DOHH2 (cell line): ENCODE results near the gene THBS3.

Experiments
- H3F3A ChIP-seq: fragments of 200-600 bp; sonication (generic), shearing (Covaris generic); 2 replicates; pipeline ENCODE4 v1.6.0; 2016; ENCODE audit warnings: antibody characterized with exemption, mild to moderate bottlenecking; ENCODE audit not compliant: control insufficient read depth, insufficient read depth
- H3K27ac ChIP-seq: fragments of 200-600 bp; sonication (generic); 2 replicates; pipeline ENCODE4 v1.5.1; 2014; ENCODE audit warnings: low read depth, mild to moderate bottlenecking, low read length, moderate library complexity
- H3K27me3 ChIP-seq: fragments of 200-600 bp; sonication (generic); 2 replicates; pipeline ENCODE4 v1.6.1; 2014; ENCODE audit warnings: mild to moderate bottlenecking, low read length, mixed read lengths; ENCODE audit not compliant: control insufficient read depth
- H3K36me3 ChIP-seq: fragments of 200-600 bp; sonication (generic); 2 replicates; pipeline ENCODE4 v1.6.1; 2014; ENCODE audit warnings: mild to moderate bottlenecking, low read length, moderate library complexity, mixed read lengths; ENCODE audit not compliant: control insufficient read depth
- H3K4me1 ChIP-seq: fragments of 200-600 bp; sonication (generic); 2 replicates; pipeline ENCODE4 v1.6.1; 2014; ENCODE audit warnings: mild to moderate bottlenecking, low read length, mixed read lengths; ENCODE audit not compliant: control insufficient read depth
- H3K4me2 ChIP-seq: fragments of 200-600 bp; sonication (generic); 2 replicates; pipeline ENCODE4 v1.6.0; 2014; ENCODE audit warnings: mild to moderate bottlenecking, low read length, moderate library complexity
- H3K4me3 ChIP-seq: fragments of 200-600 bp; sonication (generic); 2 replicates; pipeline ENCODE4 v1.5.1; 2014; ENCODE audit warnings: mild to moderate bottlenecking, low read length, mixed read lengths
- H3K79me2 ChIP-seq: fragments of 200-600 bp; sonication (generic); 2 replicates; pipeline ENCODE4 v1.6.1; 2014; ENCODE audit warnings: mild to moderate bottlenecking, low read length, mixed read lengths; ENCODE audit not compliant: control insufficient read depth
- H3K9me2 ChIP-seq: fragments of 200-600 bp; sonication (generic); replicated peaks from 2 replicates; pipeline ENCODE4 v1.6.1; 2014; ENCODE audit warnings: mild to moderate bottlenecking, low read length, mixed read lengths; ENCODE audit not compliant: control insufficient read depth
- H3K9me3 ChIP-seq: fragments of 200-600 bp; sonication (generic); 2 replicates; pipeline ENCODE4 v1.6.1; 2014; ENCODE audit warnings: antibody characterized with exemption, low read length, mixed read lengths; ENCODE audit not compliant: control insufficient read depth, insufficient read depth
- H4K20me1 ChIP-seq: fragments of 200-600 bp; sonication (generic); 2 replicates; pipeline ENCODE4 v1.6.0; 2014; ENCODE audit warnings: low read depth, mild to moderate bottlenecking, antibody characterized with exemption, low read length, moderate library complexity; ENCODE audit not compliant: control insufficient read depth, insufficient read depth
- EZH2phosphoT487 ChIP-seq: fragments of 200-600 bp; sonication (generic); IDR thresholded peaks from 2 replicates; pipeline ENCODE4 v1.6.1; 2017; ENCODE audit warnings: borderline replicate concordance, mild to moderate bottlenecking, antibody characterized with exemption, low read length, moderate library complexity, mixed read lengths
- TF ChIP-seq, protein P1 (sequence below): fragments of 200-600 bp; sonication (generic); IDR thresholded peaks from one replicate; pipeline ENCODE4 v1.5.1; 2014; ENCODE audit warnings: antibody characterized with exemption, mild to moderate bottlenecking, low read depth, low read length; ENCODE audit not compliant: poor library complexity, severe bottlenecking

Gene THBS3

DNA sequence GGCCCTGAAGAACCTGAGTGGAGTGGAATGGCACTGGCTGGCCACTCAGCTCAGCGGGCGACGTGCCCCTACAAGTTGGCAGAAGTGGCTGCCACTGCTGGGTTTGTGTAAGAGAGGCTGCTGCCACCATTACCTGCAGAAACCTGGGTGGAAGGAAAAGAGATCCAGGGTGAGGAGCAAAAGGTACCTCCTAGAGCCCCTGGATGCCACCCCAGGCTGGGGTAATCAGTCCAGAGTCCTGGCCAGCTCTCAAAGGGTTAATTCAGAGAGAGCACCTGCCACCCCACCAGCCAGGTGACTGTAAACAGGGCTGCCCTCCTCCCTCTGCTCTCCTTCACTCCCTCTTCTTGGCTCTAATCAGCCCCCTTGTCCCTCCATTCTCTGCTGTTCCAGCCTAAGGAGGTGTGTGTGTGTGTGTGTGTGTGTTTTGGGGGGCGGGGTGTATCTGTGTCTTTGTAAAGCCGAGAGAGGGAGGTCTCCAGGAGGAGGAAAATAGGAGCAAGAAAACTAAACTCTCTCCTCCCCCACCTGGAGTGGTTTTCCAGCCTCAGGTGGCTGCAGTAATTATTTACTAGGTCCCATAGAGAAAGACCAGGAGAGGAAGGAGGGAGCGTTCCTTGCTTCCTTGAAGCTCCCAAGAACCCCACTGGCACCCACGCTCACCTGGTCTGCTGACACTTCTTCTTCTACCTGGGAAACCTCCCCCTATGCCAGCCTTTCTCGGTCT lies 21.5 kb downstream of the THBS3 start:
- no peak overlapping the region for H3K27ac ChIP-seq
- no peak overlapping the region for H3K4me3 ChIP-seq
- H3K4me2 ChIP-seq: peak overlapping the region; percentile 60; the same call in 1 of the 2 replicates
- H3F3A ChIP-seq: no peaks in the 10 kb centered on the region
- no peak for TF ChIP-seq EZH2phosphoT487
- TF ChIP-seq, protein P1, sequence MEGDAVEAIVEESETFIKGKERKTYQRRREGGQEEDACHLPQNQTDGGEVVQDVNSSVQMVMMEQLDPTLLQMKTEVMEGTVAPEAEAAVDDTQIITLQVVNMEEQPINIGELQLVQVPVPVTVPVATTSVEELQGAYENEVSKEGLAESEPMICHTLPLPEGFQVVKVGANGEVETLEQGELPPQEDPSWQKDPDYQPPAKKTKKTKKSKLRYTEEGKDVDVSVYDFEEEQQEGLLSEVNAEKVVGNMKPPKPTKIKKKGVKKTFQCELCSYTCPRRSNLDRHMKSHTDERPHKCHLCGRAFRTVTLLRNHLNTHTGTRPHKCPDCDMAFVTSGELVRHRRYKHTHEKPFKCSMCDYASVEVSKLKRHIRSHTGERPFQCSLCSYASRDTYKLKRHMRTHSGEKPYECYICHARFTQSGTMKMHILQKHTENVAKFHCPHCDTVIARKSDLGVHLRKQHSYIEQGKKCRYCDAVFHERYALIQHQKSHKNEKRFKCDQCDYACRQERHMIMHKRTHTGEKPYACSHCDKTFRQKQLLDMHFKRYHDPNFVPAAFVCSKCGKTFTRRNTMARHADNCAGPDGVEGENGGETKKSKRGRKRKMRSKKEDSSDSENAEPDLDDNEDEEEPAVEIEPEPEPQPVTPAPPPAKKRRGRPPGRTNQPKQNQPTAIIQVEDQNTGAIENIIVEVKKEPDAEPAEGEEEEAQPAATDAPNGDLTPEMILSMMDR: no peak
- H4K20me1 ChIP-seq: no peaks in the 10 kb centered on the region
- H3K79me2 ChIP-seq: no peaks in the 10 kb centered on the region
- H3K4me1 ChIP-seq: peaks cover 24% of the 10 kb centered on the region
- no peaks in the 10 kb centered on the region for H3K27me3 ChIP-seq
- H3K9me3 ChIP-seq: no peaks in the 10 kb centered on the region
- H3K9me2 ChIP-seq: no peaks in the 10 kb centered on the region
- H3K36me3 ChIP-seq: no peaks in the 10 kb centered on the region

DNA sequence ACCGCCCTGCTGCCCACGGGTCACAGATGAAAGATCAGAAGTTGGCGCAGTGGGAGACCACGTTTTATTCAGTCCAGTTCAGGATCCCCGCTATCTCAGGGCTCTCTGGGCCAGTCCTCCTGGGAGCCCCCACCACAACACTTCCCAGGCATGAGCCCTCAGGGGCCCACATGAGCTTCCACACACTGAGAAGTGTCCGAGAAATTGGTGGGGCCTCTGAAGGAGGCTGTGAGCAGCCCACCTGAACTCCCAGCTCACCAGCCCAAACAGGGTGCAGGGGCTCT lies 22.0 kb downstream of the THBS3 start:
- Histone ChIP-seq H3K79me2 (no peaks in the 10 kb centered on the region), H3K4me1 (peaks cover 24% of the 10 kb centered on the region), H3K4me3 (peak overlapping the region; percentile 52; the same call in 1 of the 2 replicates), H3K9me2 (no peaks in the 10 kb centered on the region), H3F3A (no peaks in the 10 kb centered on the region), H3K27me3 (no peaks in the 10 kb centered on the region), H3K27ac (0 out of 2 replicates have a peak overlapping the region, but pooled peaks have one; percentile 27), H4K20me1 (no peaks in the 10 kb centered on the region), H3K36me3 (no peaks in the 10 kb centered on the region), H3K4me2 (peak overlapping the region; percentile 60), H3K9me3 (no peaks in the 10 kb centered on the region)
- no peak for TF ChIP-seq EZH2phosphoT487
- TF ChIP-seq, protein P1: no peak

DNA sequence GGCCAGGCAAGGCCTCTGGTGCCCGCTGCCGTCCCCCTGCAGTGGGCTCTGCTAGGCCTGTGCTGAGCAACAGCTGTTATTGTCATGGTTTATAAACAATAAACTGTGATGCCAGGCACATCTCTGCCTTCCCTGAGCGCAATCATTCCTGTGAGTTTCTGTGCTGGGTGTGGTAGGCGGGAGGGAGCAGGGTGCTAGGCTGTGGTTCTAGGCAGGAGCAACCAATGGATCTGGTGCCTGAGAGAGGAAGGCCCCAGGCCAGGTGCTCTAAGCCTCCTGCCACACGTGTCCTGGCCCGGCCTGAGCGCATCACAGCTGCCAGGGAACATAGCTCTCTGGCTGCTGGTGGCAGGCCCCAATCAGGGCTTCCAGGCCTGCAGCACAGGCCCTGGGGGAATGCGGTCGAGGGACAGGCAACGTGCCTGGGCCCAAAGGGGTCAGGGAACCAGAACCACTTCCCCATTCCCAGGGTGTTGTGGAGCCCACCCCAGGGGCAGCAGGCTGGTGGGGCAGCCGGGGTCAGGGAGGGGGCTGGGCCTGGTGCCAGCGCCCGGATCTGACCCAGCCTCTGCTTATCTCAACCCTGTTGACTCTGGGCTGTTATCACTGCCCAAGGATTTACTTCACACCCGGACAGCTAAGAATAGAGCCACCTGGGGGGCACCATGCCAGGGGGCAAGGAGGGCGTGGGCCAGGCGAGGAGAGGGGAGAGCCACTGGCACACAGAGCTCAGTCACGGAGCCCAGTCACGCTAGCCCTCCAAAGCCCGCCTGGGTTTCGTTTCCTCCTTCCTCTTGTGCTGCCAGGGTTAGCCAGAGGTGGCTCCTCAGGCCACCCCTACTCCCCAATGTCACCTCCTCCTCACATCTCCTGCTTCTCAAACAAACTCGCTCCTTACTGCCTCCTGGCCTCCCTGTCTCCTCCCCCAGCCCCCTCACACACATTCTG lies 22.6 kb downstream of the THBS3 start:
- Histone ChIP-seq H3F3A (no peaks in the 10 kb centered on the region), H3K4me1 (peaks cover 24% of the 10 kb centered on the region), H4K20me1 (no peaks in the 10 kb centered on the region), H3K79me2 (no peaks in the 10 kb centered on the region), H3K4me3 (peak overlapping the region; percentile 52), H3K4me2 (peak overlapping the region; percentile 60), H3K27ac (0 out of 2 replicates have a peak overlapping the region, but pooled peaks have one; percentile 27), H3K36me3 (no peaks in the 10 kb centered on the region), H3K27me3 (no peaks in the 10 kb centered on the region), H3K9me2 (no peaks in the 10 kb centered on the region), H3K9me3 (no peaks in the 10 kb centered on the region)
- TF ChIP-seq, protein P1: peak; percentile 49
- TF ChIP-seq EZH2phosphoT487: no peak
